Midbrain (tissue), 1 donor: ENCODE data around the gene RRP1.

Experiments
- DNase-seq: peaks from one replicate; lab custom pipeline; 2025; lab: John Stamatoyannopoulos, UW

The RRP1 gene

GRCh38 chr21:43801006-43801783 is 11.8 kb downstream of the RRP1 start:
- no peak for DNase-seq

- no peak for DNase-seq
Measured at GRCh38 chr21:43802713-43803313, 13.4 kb downstream of the RRP1 start.

- DNase-seq: no peak
Measured at GRCh38 chr21:43803558-43804300, 14.4 kb downstream of the RRP1 start.

GRCh38 chr21:43805275-43805800 is 16.0 kb downstream of the RRP1 start:
- no peak for DNase-seq

- no peak for DNase-seq
Measured at GRCh38 chr21:43806017-43806710, 16.8 kb downstream of the RRP1 start.

- DNase-seq: no peak
Measured at GRCh38 chr21:43808367-43808766, 19.0 kb downstream of the RRP1 start.

GRCh38 chr21:43808832-43809251 is 19.5 kb downstream of the RRP1 start:
- DNase-seq: no peak

GRCh38 chr21:43809346-43809799 is 20.0 kb downstream of the RRP1 start:
- DNase-seq: no peak

- DNase-seq: no peak
Measured at GRCh38 chr21:43809853-43810504, 20.6 kb downstream of the RRP1 start.

- peak; percentile 69 for DNase-seq
Measured at GRCh38 chr21:43810505-43811261, 21.3 kb downstream of the RRP1 start.

GRCh38 chr21:43811262-43812105 is 22.1 kb downstream of the RRP1 start:
- DNase-seq: no peak

GRCh38 chr21:43812139-43812821 is 22.9 kb downstream of the RRP1 start:
- DNase-seq: no peak

GRCh38 chr21:43812957-43813655 is 23.7 kb downstream of the RRP1 start:
- DNase-seq: no peak

GRCh38 chr21:43813656-43813980 is 24.2 kb downstream of the RRP1 start:
- no peak for DNase-seq

- DNase-seq: peak; percentile 21
Measured at GRCh38 chr21:43814215-43815106, 25.1 kb downstream of the RRP1 start.

GRCh38 chr21:43815107-43815613 is 25.8 kb downstream of the RRP1 start:
- DNase-seq: no peak

GRCh38 chr21:43815991-43816390 is 26.6 kb downstream of the RRP1 start:
- DNase-seq: no peak
